ENCODE measurements around the gene SMIM32.

SMIM32 gene

DNA sequence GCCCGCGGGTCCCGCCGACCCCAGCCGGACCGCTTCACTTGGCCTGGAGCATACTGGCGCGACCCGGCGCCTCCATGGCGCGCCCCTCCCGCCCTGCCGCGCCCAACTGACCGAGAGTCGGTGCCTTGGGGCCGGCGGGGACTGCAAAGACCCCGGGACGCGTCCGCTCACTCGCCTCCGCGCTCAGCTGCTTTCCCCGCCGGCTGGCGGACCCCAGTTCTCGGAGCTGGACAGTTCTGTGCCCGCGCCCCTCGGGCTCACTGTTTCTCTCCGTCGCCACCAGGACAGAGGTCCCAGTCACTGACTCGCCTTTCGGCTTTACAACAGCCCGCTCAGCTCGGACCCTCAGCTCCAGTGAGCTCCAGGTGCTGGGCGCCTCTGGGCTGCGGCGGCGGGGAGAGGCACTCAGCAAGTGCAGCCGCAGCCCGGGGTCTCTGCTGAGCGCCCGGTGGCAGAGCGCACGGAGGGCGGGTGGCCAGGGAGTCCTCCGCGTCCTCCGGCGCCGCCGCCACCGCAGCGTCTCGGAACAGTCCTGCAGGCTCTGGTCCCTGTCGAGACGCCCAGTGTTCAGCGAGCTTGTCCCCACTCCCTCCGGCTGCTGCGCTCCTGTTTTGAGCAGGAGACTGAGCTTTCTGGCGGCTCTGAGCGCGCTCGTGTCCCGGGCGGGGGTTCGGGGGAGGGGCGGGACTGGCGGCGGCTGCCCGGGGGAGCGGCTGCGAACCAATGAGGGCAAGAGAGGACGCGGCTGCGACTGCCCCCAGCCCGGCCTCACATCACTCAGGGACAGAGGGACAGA lies at the start of gene SMIM32:
TSS of gene SMIM32 (minus strand) at position 637 of the 796 bp plus-strand sequence. CDS start 638 bp downstream, outside the sequence.
- no peak within 1 kb of the TSS for H3K27ac ChIP-seq
- no peak for TF ChIP-seq ZFX (IDR thresholded peaks at IDR 0.05)
- TF ChIP-seq, protein P1, sequence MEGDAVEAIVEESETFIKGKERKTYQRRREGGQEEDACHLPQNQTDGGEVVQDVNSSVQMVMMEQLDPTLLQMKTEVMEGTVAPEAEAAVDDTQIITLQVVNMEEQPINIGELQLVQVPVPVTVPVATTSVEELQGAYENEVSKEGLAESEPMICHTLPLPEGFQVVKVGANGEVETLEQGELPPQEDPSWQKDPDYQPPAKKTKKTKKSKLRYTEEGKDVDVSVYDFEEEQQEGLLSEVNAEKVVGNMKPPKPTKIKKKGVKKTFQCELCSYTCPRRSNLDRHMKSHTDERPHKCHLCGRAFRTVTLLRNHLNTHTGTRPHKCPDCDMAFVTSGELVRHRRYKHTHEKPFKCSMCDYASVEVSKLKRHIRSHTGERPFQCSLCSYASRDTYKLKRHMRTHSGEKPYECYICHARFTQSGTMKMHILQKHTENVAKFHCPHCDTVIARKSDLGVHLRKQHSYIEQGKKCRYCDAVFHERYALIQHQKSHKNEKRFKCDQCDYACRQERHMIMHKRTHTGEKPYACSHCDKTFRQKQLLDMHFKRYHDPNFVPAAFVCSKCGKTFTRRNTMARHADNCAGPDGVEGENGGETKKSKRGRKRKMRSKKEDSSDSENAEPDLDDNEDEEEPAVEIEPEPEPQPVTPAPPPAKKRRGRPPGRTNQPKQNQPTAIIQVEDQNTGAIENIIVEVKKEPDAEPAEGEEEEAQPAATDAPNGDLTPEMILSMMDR (conservative IDR thresholded peaks at IDR 0.05) = no peak

DNA sequence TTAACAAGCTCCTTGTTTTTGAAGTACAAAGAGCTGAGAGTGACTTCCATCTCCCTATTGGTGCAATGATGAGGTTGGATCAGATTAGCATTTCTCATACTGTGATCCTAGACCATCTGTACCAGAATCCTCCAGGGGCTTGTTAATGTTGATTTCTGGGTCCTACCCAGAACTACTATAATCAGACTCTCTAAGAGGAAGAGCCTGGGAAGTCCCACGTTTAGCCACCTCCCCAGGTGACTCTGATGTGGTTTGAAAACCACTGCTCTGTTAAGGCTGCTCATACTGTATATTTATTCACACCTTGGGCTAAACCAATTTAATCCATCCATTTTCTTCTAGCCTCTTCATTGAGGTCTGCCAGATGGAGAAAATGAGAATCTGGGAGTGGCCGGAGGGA lies 49.6 kb upstream of the SMIM32 start:
- no peak for TF ChIP-seq ZFX (IDR thresholded peaks at IDR 0.05)
- TF ChIP-seq, protein P1 (conservative IDR thresholded peaks at IDR 0.05) = no peak
- no peak overlapping the region for H3K27ac ChIP-seq

DNA sequence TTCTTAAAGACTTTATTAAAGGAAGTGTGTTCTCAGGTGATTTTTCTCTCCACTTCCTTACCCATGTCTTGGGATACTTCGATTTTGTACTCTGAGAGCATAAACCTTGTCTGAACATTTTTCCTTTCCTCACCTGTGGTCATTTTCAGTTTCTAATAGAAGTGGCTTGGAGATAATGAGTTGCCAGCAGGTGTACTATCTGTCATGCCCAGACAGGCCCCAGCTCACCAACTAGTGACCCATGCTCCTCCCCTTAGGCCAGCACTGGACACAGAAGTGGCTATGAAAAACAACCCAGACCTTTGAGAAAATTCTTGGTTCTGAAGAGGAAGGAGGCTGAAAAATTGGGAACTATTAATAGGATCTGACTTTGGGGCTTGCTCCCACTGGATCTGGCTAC lies 49.2 kb upstream of the SMIM32 start:
- TF ChIP-seq ZFX (IDR thresholded peaks at IDR 0.05) = no peak
- TF ChIP-seq, protein P1 (conservative IDR thresholded peaks at IDR 0.05) = no peak
- H3K27ac ChIP-seq = no peak overlapping the region

DNA sequence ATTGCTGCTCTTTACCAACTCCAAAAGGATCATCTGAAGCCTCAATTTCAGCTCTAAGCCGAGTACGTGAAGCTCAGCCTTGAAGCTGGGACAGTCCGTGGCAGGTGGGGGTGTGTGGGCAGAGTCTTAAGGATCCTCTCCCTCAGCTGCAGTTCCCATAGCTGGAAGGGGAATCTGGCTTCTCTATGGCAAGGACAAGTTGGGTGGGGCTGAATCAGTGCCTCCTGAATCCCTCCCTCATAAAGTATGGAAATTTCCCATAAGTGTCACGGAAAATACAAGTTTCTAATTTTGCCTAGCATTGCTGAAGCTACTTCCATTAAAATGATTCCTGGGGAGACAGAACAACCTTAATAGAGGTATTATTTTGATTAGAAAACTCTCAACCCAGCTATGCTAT lies 47.9 kb upstream of the SMIM32 start:
- TF ChIP-seq, protein P1 (conservative IDR thresholded peaks at IDR 0.05) = no peak
- no peak for TF ChIP-seq ZFX (IDR thresholded peaks at IDR 0.05)
- H3K27ac ChIP-seq = no peak overlapping the region

DNA sequence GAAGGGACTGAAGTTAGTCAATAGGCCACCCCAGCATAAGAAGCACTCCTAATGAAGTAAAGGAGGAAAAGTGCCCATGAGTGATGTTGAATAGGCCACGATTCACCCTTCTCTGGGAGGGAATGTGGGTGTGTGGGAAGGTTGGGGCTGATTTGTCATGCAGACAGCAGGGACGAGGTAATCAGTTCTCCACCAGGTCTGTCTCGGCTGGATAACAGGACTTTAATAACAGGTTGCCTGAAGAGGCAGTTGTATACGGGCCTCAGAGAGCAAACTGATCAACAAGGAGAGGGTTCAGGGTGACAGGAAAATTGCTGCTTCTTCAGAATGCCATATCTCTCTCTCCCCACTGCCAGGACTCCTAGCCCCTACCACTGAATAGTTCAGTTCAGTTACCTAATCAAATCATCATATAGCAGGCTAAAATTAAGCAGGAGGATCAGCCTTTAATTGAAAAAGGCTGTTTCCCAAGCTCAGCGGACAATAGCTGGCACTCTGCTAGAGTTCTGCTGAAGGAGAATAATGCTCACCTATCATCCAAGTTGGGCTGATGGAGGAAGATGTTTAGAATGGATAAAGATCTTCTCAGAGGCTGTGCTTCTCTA lies 43.6 kb upstream of the SMIM32 start:
- H3K27ac ChIP-seq = no peak overlapping the region; the same call in 1 of the 2 replicates
- TF ChIP-seq, protein P1 (conservative IDR thresholded peaks at IDR 0.05) = no peak
- TF ChIP-seq ZFX (IDR thresholded peaks at IDR 0.05) = no peak

DNA sequence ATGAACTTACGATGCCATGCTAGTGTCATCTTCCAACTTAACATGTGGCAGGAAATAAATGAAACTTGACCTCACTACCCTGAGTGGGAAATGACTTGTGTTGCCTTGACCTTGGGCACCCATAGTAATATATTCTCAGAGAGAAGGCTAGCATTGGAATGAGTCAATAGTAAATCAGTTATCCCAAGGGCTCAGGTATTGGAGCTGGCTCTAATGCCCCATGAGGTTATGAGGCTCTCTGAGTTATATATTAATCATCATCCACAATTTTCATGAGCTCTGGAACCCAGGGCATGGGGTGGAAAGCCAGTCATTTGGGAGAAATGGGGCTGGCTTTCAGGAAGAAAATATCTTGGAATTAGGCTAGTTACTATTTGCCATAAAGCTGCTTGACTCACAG lies 42.4 kb upstream of the SMIM32 start:
- TF ChIP-seq, protein P1 (conservative IDR thresholded peaks at IDR 0.05) = no peak
- no peak for TF ChIP-seq ZFX (IDR thresholded peaks at IDR 0.05)

DNA sequence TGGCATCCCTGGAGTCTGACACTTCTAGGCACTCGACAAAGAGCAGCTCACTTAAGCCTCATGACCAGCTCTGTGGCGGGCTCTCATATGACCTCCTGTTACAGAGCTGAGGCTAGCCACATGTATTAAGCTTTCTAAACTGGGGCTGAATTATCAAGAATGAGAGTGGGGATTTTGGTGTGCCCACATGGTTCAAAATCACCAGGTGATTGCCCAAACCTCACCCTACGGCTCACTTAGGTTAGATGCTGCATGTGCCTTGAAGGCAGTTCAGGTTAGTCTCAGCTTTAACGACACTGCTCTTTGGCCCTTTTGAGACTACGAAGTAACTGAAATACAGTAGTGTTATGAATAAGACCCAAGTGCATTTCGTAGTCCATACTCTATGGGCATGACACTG lies 39.4 kb upstream of the SMIM32 start:
- no peak overlapping the region for H3K27ac ChIP-seq
- TF ChIP-seq ZFX (IDR thresholded peaks at IDR 0.05) = no peak
- TF ChIP-seq, protein P1 (conservative IDR thresholded peaks at IDR 0.05) = no peak

More for the DNA sequence above, 42.4 kb upstream of the SMIM32 start:
- no peak overlapping the region for H3K27ac ChIP-seq
